HG02870 (cell line): ENCODE measurements around the gene WARS2.

Experiments
- ATAC-seq: cut with Tn5 transposase; IDR thresholded peaks from one replicate; pipeline ENCODE4 v1.9.1; 2021; ENCODE audit warnings: mild to moderate bottlenecking, moderate library complexity; ENCODE audit not compliant: unreplicated experiment

WARS2 gene

GRCh38 chr1:119034359-119034758 lies 106.1 kb downstream of the WARS2 start:
- no peak for ATAC-seq

- no peak for ATAC-seq
Measured at GRCh38 chr1:119032986-119033385, 107.5 kb downstream of the WARS2 start.

GRCh38 chr1:119027759-119028158 lies 112.7 kb downstream of the WARS2 start:
- no peak for ATAC-seq

- no peak for ATAC-seq
Measured at GRCh38 chr1:119026956-119027355, 113.5 kb downstream of the WARS2 start.

- ATAC-seq = no peak
Measured at GRCh38 chr1:119015547-119015946, 124.9 kb downstream of the WARS2 start.

GRCh38 chr1:119012383-119012782 lies 128.1 kb downstream of the WARS2 start:
- no peak for ATAC-seq

- no peak for ATAC-seq
Measured at GRCh38 chr1:119011706-119012105, 128.7 kb downstream of the WARS2 start.

- no peak for ATAC-seq
Measured at GRCh38 chr1:119011116-119011515, 129.3 kb downstream of the WARS2 start.

- ATAC-seq = no peak
Measured at GRCh38 chr1:119010201-119010600, 130.3 kb downstream of the WARS2 start.

- ATAC-seq = no peak
Measured at GRCh38 chr1:119009312-119009655, 131.2 kb downstream of the WARS2 start.

GRCh38 chr1:119008483-119009311 lies 131.8 kb downstream of the WARS2 start:
- no peak for ATAC-seq

- no peak for ATAC-seq
Measured at GRCh38 chr1:119007670-119008482, 132.6 kb downstream of the WARS2 start.

- no peak for ATAC-seq
Measured at GRCh38 chr1:119007339-119007669, 133.1 kb downstream of the WARS2 start.

GRCh38 chr1:119006406-119007279 lies 133.8 kb downstream of the WARS2 start:
- no peak for ATAC-seq

GRCh38 chr1:119005724-119006405 lies 134.6 kb downstream of the WARS2 start:
- no peak for ATAC-seq

- no peak for ATAC-seq
Measured at GRCh38 chr1:119004781-119005180, 135.7 kb downstream of the WARS2 start.

GRCh38 chr1:119004129-119004527 lies 136.3 kb downstream of the WARS2 start:
- no peak for ATAC-seq

- no peak for ATAC-seq
Measured at GRCh38 chr1:119003413-119004128, 136.9 kb downstream of the WARS2 start.

GRCh38 chr1:119002028-119002686 lies 138.3 kb downstream of the WARS2 start:
- ATAC-seq = no peak
